K562 (cell line): Measurements from ENCODE around the gene ABHD12. TPM values are rescaled to one million over a fixed set of nuclear protein-coding genes. Genes with fewer than 3 reads are reported as not detected.

Experiments used
- ATAC-seq: fragments of 200-7000 bp; cut with Tn5 transposase; 3 replicates; pipeline ENCODE4 v1.9.1; 2020; ENCODE audit warnings: moderate library complexity
- BruUV-seq: library from RNA; stranded (reverse); fragments of 400-500 nt; replicated peaks from 2 replicates; lab custom pipeline; 2021; lab: Mats Ljungman, UMichigan
- CTCF ChIA-PET: fragments of 300-600 bp; formaldehyde crosslinking; extraction: SDS; loops from one replicate; lab custom pipeline; 2021; ENCODE audit warnings: low intra/inter-chr PET ratio; lab: Yijun Ruan, JAX
- POLR2A ChIA-PET: fragments of 300-600, 350-650 bp; sonication (Branson Sonifier 250); formaldehyde crosslinking; extraction: SDS; loops from one replicate; lab custom pipeline; 2021; ENCODE audit warnings: antibody characterized with exemption, inconsistent platforms; lab: Yijun Ruan, JAX
- DNase-seq, 4 experiments: peaks; one replicate each; pipeline versions ENCODE4 v3.0.0 to v3.0.0-alpha.2; 2011 to 2018; ENCODE audit warnings: low spot score in 3 of 4, mixed read lengths in 3 of 4; ENCODE audit errors: extremely low read depth in 1 of 4
- FAIRE-seq: peaks from 2 replicates; lab custom pipeline; 2011; peaks lifted over from hg19 to GRCh38; lab: Jason Lieb, UNC
- H2AFZ ChIP-seq: 2 replicates; pipeline ENCODE4 v1.6.0; 2011; ENCODE audit warnings: low read depth, low read length, control low read depth, inconsistent platforms
- H3K27ac ChIP-seq: fragments of 200-600 bp; 3 replicates; pipeline ENCODE4 v1.8.0; 2011; ENCODE audit warnings: low read depth, mild to moderate bottlenecking, control low read depth, inconsistent platforms, low read length, moderate library complexity, mixed read lengths; ENCODE audit errors: extremely low read depth
- H3K27me3 ChIP-seq, 2 experiments: fragments of 300-600 bp in 1 of 2; 2 replicates in 1 of 2; 3 replicates in 1 of 2; pipeline versions ENCODE4 v1.6.0 to v1.8.0; 2011; ENCODE audit warnings: inconsistent platforms in 2 of 2, low read length in 2 of 2, mild to moderate bottlenecking in 1 of 2, mixed read lengths in 1 of 2, moderate library complexity in 1 of 2; ENCODE audit not compliant: control insufficient read depth in 2 of 2, insufficient read depth in 2 of 2
- H3K36me3 ChIP-seq: fragments of 300-600 bp; 3 replicates; pipeline ENCODE4 v1.8.0; 2011; ENCODE audit warnings: mild to moderate bottlenecking, low read length, inconsistent platforms; ENCODE audit not compliant: control insufficient read depth, insufficient read depth
- H3K4me1 ChIP-seq, 2 experiments: fragments of 200-600 bp in 1 of 2; replicated peaks in 1 of 2; 2 replicates in 1 of 2; 3 replicates in 1 of 2; pipeline versions ENCODE4 v1.5.1 to v1.8.0; 2011; ENCODE audit warnings: inconsistent platforms in 2 of 2, low read length in 2 of 2, mild to moderate bottlenecking in 1 of 2, mixed read lengths in 1 of 2, moderate library complexity in 1 of 2; ENCODE audit not compliant: control insufficient read depth in 2 of 2, insufficient read depth in 2 of 2
- H3K4me2 ChIP-seq: 2 replicates; pipeline ENCODE4 v1.6.1; 2011; ENCODE audit warnings: low read length, control low read depth, inconsistent platforms, mixed read lengths; ENCODE audit not compliant: insufficient read depth
- H3K4me3 ChIP-seq: fragments of 200-600 bp; sonication (generic), shearing (Covaris generic); 2 replicates; pipeline ENCODE4 v1.5.1; 2016; ENCODE audit warnings: control low read depth, inconsistent platforms
- H3K79me2 ChIP-seq: fragments of 200-600 bp; 3 replicates; pipeline ENCODE4 v1.8.0; 2011; ENCODE audit warnings: low read length, inconsistent platforms; ENCODE audit not compliant: control insufficient read depth, insufficient read depth
- H3K9ac ChIP-seq, 2 experiments: 2 replicates each; pipeline versions ENCODE4 v1.6.0 to v1.6.1; 2011; ENCODE audit warnings: low read depth in 2 of 2, low read length in 2 of 2, control low read depth in 1 of 2, inconsistent platforms in 1 of 2, mild to moderate bottlenecking in 1 of 2, mixed read lengths in 1 of 2; ENCODE audit not compliant: insufficient read depth in 1 of 2
- H3K9me1 ChIP-seq: one replicate; pipeline ENCODE4 v1.6.0; 2011; ENCODE audit warnings: inconsistent platforms, mild to moderate bottlenecking, low read length, moderate library complexity; ENCODE audit not compliant: control insufficient read depth, insufficient read depth
- H3K9me3 ChIP-seq: replicated peaks from 2 replicates; pipeline ENCODE4 v1.5.1; 2011; ENCODE audit warnings: low read depth, low read length, inconsistent platforms; ENCODE audit not compliant: control insufficient read depth, insufficient read depth
- H4K20me1 ChIP-seq: replicated peaks from 2 replicates; pipeline ENCODE4 v1.6.1; 2011; ENCODE audit warnings: low read length, inconsistent platforms, mixed read lengths; ENCODE audit not compliant: control insufficient read depth, insufficient read depth
- CREB3 ChIP-seq: fragments of 450-650 bp; conservative IDR thresholded peaks from 2 replicates; pipeline ENCODE4 v1.6.1; 2016; ENCODE audit warnings: missing genetic modification characterization, low read depth, mild to moderate bottlenecking, missing compliant biosample characterization, moderate library complexity
- DNMT1 ChIP-seq: fragments of 450-650 bp; IDR thresholded peaks from 2 replicates; pipeline ENCODE4 v1.6.1; 2016; ENCODE audit warnings: antibody characterized with exemption, mild to moderate bottlenecking
- ELF4 ChIP-seq: fragments of 450-650 bp; formaldehyde crosslinking; IDR thresholded peaks from 2 replicates; pipeline ENCODE4 v1.4.0; 2022; ENCODE audit warnings: missing genetic modification characterization
- HSF4 ChIP-seq: fragments of 250-450 bp; sonication (Bioruptor Pico); IDR thresholded peaks from 2 replicates; pipeline ENCODE4 v2.1.2; 2022; ENCODE audit warnings: mild to moderate bottlenecking, moderate library complexity, borderline replicate concordance
- KHSRP ChIP-seq: fragments of 450-650 bp; IDR thresholded peaks from 2 replicates; pipeline ENCODE4 v1.6.1; 2017
- MAFK ChIP-seq: IDR thresholded peaks from 2 replicates; pipeline ENCODE4 v1.6.1; 2011; ENCODE audit warnings: low read length, improper control_type of control experiment
- NKRF ChIP-seq: fragments of 450-650 bp; IDR thresholded peaks from 2 replicates; pipeline ENCODE4 v1.6.1; 2016; ENCODE audit warnings: borderline replicate concordance
- POU5F1 ChIP-seq: fragments of 150-350 bp; IDR thresholded peaks from 2 replicates; pipeline ENCODE4 v1.6.1; 2014; ENCODE audit warnings: borderline replicate concordance, low read length, low read depth, mild to moderate bottlenecking; ENCODE audit not compliant: partially characterized antibody
- PPARD ChIP-seq: fragments of 250-450 bp; sonication (Bioruptor Pico); IDR thresholded peaks from 2 replicates; pipeline ENCODE4 v1.8.0; 2022; ENCODE audit warnings: inconsistent platforms, mild to moderate bottlenecking, moderate library complexity
- RAD21 ChIP-seq, 2 experiments: fragments of 250-450 bp in 1 of 2; fragments of 450-650 bp in 1 of 2; sonication (Bioruptor Pico) in 1 of 2; formaldehyde crosslinking in 1 of 2; IDR thresholded peaks in 1 of 2; conservative IDR thresholded peaks in 1 of 2; 2 replicates each; pipeline versions ENCODE4 v1.4.0 to v1.8.0; 2020 to 2022; ENCODE audit warnings: mild to moderate bottlenecking in 2 of 2, moderate library complexity in 1 of 2
- RNF2 ChIP-seq: sonication (generic); IDR thresholded peaks from 2 replicates; pipeline ENCODE4 v1.6.1; 2016
- SMAD3 ChIP-seq: fragments of 450-650 bp; formaldehyde crosslinking; conservative IDR thresholded peaks from 2 replicates; pipeline ENCODE4 v1.4.0; 2020; ENCODE audit warnings: mild to moderate bottlenecking
- SREBF1 ChIP-seq: fragments of 150-350 bp; IDR thresholded peaks from 2 replicates; pipeline ENCODE4 v1.6.1; 2014; ENCODE audit warnings: antibody characterized with exemption, low read depth, low read length, borderline replicate concordance
- TCF7L2 ChIP-seq: fragments of 150-350 bp; IDR thresholded peaks from 2 replicates; pipeline ENCODE4 v1.6.1; 2016; ENCODE audit warnings: low read depth, mild to moderate bottlenecking, low read length, moderate library complexity
- ZNF124 ChIP-seq: sonication (generic); formaldehyde crosslinking; IDR thresholded peaks from 2 replicates; pipeline ENCODE4 v1.8.1; 2022; ENCODE audit warnings: missing genetic modification reagents
- ZNF263 ChIP-seq: sonication (generic); formaldehyde crosslinking; IDR thresholded peaks from 2 replicates; pipeline ENCODE4 v1.8.0; 2022; ENCODE audit warnings: mild to moderate bottlenecking, missing genetic modification reagents, borderline replicate concordance
- WGBS: fragments of 100-300 bp; shearing (Covaris generic); methylation state at CpG from one replicate; pipeline ENCODE4 v1.1.6; 2016; ENCODE audit warnings: low coverage, mixed read lengths; ENCODE audit not compliant: insufficient coverage; ENCODE audit errors: missing lambda C conversion rate; 5-methylcytosine and 5-hydroxymethylcytosine counted together
- in situ Hi-C: fragments of 300-500 bp; cut with MboI; formaldehyde crosslinking; loops from 4 replicates; pipeline ENCODE4 v1.15.0; 2018; ENCODE audit warnings: inconsistent platforms, mixed read lengths
- intact Hi-C: fragments of 100-400 bp; cut with micrococcal nuclease; formaldehyde crosslinking; loops from 2 replicates; pipeline ENCODE4 v1.14.2; 2022
- polyA plus RNA-seq, 8 experiments: library from polyadenylated mRNA; depleted of rRNA in 4 of 8; stranded (reverse) in 5 of 8; unstranded in 3 of 8; fragments of >200 nt; fragmentation: Nextera tagmentation in 2 of 8; fragmentation: Illumina TruSeq in 1 of 8; extraction: Ambion mirVana in 2 of 8; extraction: Trizol in 1 of 8; gene quantifications; 2 replicates each; pipeline versions ENCODE4 v1.2.1 to v1.2.3, GENCODE V29; 2011 to 2014; ENCODE audit warnings: inconsistent platforms in 1 of 8, missing spikeins in 1 of 8
- total RNA-seq, 7 experiments: library from RNA; depleted of rRNA in 6 of 7; stranded (reverse); fragments of >200 nt in 6 of 7; fragmentation: Illumina TruSeq in 2 of 7; extraction: Trizol in 2 of 7; gene quantifications; 2 replicates each; pipeline versions ENCODE4 v1.2.1 to v1.2.3, GENCODE V29; 2011 to 2021; ENCODE audit warnings: low replicate concordance in 1 of 7
- TF ChIP-seq, protein P1 (sequence below): fragments of 450-650 bp; formaldehyde crosslinking; IDR thresholded peaks from 2 replicates; pipeline ENCODE4 v1.4.0; 2020; ENCODE audit warnings: mild to moderate bottlenecking, mixed read lengths

The ABHD12 gene
- total and polyA plus RNA-seq, 9 of the 15 experiments (the other 6 are each of a cell fraction or from before 2014, with no cell fraction given) = 0.65 to 15.6 (median 9.1) TPM

- peaks cover 7% of the 10 kb centered on the region; the same call in 1 of the 3 replicates for H3K36me3 ChIP-seq
- BruUV-seq = no TSS peak
- in situ Hi-C loops = no loop called here
Measured at GRCh38 chr20:25253606-25254275, 136.9 kb downstream of the ABHD12 start.

More at GRCh38 chr20:25253606-25254275, 136.9 kb downstream of the ABHD12 start:
- 84% methylated on average over 11 of the region's 11 CpGs for WGBS
- no peak for ATAC-seq
- DNase-seq = no peak
- CTCF ChIA-PET = no interaction called here
- H3K9me1 ChIP-seq = no peaks in the 10 kb centered on the region
- H3K4me2 ChIP-seq = no peak overlapping the region
- no peak for FAIRE-seq
- H3K79me2 ChIP-seq = peaks cover 19% of the 10 kb centered on the region
- POLR2A ChIA-PET = interaction anchor here (1.0 kb wide), 1 partner anchor 21 kb away, joined by 3 read pairs; no protein-coding TSS in a partner anchor
- H3K27me3 ChIP-seq = no peaks in the 10 kb centered on the region
- no peak overlapping the region for H3K9ac ChIP-seq
- H3K4me3 ChIP-seq = no peak overlapping the region
- no peak for TF ChIP-seq ZNF124 (CRISPR knock-in tag)
- no peak for TF ChIP-seq SREBF1
- TF ChIP-seq ZNF263 (CRISPR knock-in tag) = no peak
- TF ChIP-seq RAD21 (CRISPR knock-in tag; conservative IDR thresholded peaks at IDR 0.05 in 1 of 2, IDR thresholded peaks at IDR 0.05 in 1 of 2) = no peak
- no peak for TF ChIP-seq KHSRP
- TF ChIP-seq CREB3 (tag) = no peak
- TF ChIP-seq RNF2 = no peak
- no peak for TF ChIP-seq PPARD
- TF ChIP-seq, protein P1, sequence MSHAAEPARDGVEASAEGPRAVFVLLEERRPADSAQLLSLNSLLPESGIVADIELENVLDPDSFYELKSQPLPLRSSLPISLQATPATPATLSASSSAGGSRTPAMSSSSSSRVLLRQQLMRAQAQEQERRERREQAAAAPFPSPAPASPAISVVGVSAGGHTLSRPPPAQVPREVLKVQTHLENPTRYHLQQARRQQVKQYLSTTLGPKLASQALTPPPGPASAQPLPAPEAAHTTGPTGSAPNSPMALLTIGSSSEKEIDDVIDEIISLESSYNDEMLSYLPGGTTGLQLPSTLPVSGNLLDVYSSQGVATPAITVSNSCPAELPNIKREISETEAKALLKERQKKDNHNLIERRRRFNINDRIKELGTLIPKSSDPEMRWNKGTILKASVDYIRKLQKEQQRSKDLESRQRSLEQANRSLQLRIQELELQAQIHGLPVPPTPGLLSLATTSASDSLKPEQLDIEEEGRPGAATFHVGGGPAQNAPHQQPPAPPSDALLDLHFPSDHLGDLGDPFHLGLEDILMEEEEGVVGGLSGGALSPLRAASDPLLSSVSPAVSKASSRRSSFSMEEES (CRISPR knock-in tag) = no peak
- TF ChIP-seq SMAD3 (CRISPR knock-in tag) = no peak
- TF ChIP-seq MAFK = no peak
- TF ChIP-seq NKRF = no peak
- TF ChIP-seq DNMT1 = no peak
- no peak for TF ChIP-seq ELF4 (CRISPR knock-in tag)
- TF ChIP-seq POU5F1 = no peak
- no peak for TF ChIP-seq TCF7L2
- no peak for TF ChIP-seq HSF4 (CRISPR knock-in tag)
- H4K20me1 ChIP-seq = no peaks in the 10 kb centered on the region
- no peaks in the 10 kb centered on the region for H3K9me3 ChIP-seq
- H2AFZ ChIP-seq = no peak overlapping the region
- H3K27ac ChIP-seq = no peak overlapping the region
- intact Hi-C loops = no loop called here
- peaks cover 10% of the 10 kb centered on the region in 2 experiments; a peak in 4 of 5 replicates for H3K4me1 ChIP-seq
